Body of pancreas (tissue), 4 donors: ENCODE results near the gene NFATC2.

Experiments
- CTCF ChIP-seq, 7 experiments: fragments of 450-650 bp in 4 of 7; fragments of 200-600 bp in 3 of 7; sonication (generic) in 3 of 7; IDR thresholded peaks; one replicate each; pipeline ENCODE4 v1.5.1; 2016 to 2019; ENCODE audit warnings: antibody characterized with exemption in 7 of 7
- POLR2A ChIP-seq, 3 donors: fragments of 450-650 bp; IDR thresholded peaks; one replicate each; pipeline ENCODE4 v1.6.1; 2016; ENCODE audit warnings: antibody characterized with exemption in 3 of 3, mild to moderate bottlenecking in 2 of 3

- TF ChIP-seq CTCF (IDR thresholded peaks at IDR 0.05): no peak
- TF ChIP-seq POLR2A (IDR thresholded peaks at IDR 0.05): no peak
Observed at GRCh38 chr20:51514249-51514648, 28.3 kb downstream of the NFATC2 start.
